Endothelial cell (in vitro differentiated cells): ENCODE results near the gene TECPR2. TPM values are rescaled to one million over a fixed set of nuclear protein-coding genes. Genes with fewer than 3 reads are reported as not detected.

Experiments used
- DNase-seq: peaks from one replicate; pipeline ENCODE4 v3.0.0; 2021; ENCODE audit warnings: low spot score
- H3K27ac Mint-ChIP-seq: one replicate; pipeline ENCODE4 v1.8.0; 2021; ENCODE audit warnings: mixed read lengths, inconsistent platforms; ENCODE audit not compliant: unreplicated experiment
- H3K27me3 Mint-ChIP-seq: one replicate; pipeline ENCODE4 v1.8.0; 2021; ENCODE audit warnings: mild to moderate bottlenecking, moderate library complexity, mixed read lengths, inconsistent platforms; ENCODE audit not compliant: unreplicated experiment
- H3K36me3 Mint-ChIP-seq: one replicate; pipeline ENCODE4 v1.8.0; 2021; ENCODE audit warnings: mild to moderate bottlenecking, low read depth, mixed read lengths, inconsistent platforms; ENCODE audit not compliant: unreplicated experiment
- H3K4me1 Mint-ChIP-seq: one replicate; pipeline ENCODE4 v1.8.0; 2021; ENCODE audit warnings: mild to moderate bottlenecking, mixed read lengths, inconsistent platforms; ENCODE audit not compliant: unreplicated experiment
- H3K4me3 Mint-ChIP-seq: one replicate; pipeline ENCODE4 v1.8.0; 2021; ENCODE audit warnings: mild to moderate bottlenecking, mixed read lengths, inconsistent platforms; ENCODE audit not compliant: unreplicated experiment
- H3K9me3 Mint-ChIP-seq: one replicate; pipeline ENCODE4 v1.8.0; 2021; ENCODE audit warnings: mixed read lengths, inconsistent platforms; ENCODE audit not compliant: unreplicated experiment
- total RNA-seq: library from RNA; stranded (reverse); fragmentation: NEBNext Ultra II Directional; extraction: Animal tissue kit (Norgen Biotek cat#: 25700); gene quantifications from one replicate; pipeline ENCODE4 v1.2.1, GENCODE V29; 2021; ENCODE audit not compliant: unreplicated experiment
- TF ChIP-seq, protein P1 (sequence below): fragments of 200-600 bp; sonication (generic); IDR thresholded peaks from one replicate; pipeline ENCODE4 v1.5.0; 2021; ENCODE audit warnings: antibody characterized with exemption; ENCODE audit not compliant: unreplicated experiment

Gene TECPR2
- total RNA-seq, 1 donor from 2014 or later: 28.9 TPM

DNA sequence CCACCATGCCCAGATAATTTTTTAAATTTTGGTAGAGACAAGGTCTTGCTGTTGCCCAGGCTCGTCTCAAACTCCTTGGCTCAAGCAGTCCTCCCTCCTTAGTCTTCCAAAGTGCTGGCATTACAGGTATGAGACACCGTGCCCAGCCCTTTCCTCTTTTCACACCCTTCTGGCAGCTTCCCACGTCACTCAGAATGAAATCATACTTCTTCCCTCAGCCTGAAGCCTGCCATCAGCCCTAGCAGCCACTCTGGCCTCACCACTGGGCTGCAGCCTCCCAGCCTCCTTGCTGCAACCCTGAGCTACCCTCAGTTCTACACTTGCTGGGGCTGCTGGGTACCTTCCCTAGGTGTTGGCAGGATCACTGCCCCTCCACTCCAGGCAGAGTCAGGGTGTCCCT lies 128.6 kb downstream of the TECPR2 start:
- Mint-ChIP-seq H3K9me3 (no peaks in the 10 kb centered on the region), H3K27ac (no peak overlapping the region), H3K4me3 (no peak overlapping the region), H3K27me3 (peaks cover 2% of the 10 kb centered on the region), H3K36me3 (no peaks in the 10 kb centered on the region), H3K4me1 (no peaks in the 10 kb centered on the region)
- TF ChIP-seq, protein P1, sequence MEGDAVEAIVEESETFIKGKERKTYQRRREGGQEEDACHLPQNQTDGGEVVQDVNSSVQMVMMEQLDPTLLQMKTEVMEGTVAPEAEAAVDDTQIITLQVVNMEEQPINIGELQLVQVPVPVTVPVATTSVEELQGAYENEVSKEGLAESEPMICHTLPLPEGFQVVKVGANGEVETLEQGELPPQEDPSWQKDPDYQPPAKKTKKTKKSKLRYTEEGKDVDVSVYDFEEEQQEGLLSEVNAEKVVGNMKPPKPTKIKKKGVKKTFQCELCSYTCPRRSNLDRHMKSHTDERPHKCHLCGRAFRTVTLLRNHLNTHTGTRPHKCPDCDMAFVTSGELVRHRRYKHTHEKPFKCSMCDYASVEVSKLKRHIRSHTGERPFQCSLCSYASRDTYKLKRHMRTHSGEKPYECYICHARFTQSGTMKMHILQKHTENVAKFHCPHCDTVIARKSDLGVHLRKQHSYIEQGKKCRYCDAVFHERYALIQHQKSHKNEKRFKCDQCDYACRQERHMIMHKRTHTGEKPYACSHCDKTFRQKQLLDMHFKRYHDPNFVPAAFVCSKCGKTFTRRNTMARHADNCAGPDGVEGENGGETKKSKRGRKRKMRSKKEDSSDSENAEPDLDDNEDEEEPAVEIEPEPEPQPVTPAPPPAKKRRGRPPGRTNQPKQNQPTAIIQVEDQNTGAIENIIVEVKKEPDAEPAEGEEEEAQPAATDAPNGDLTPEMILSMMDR: no peak
- DNase-seq: no peak

DNA sequence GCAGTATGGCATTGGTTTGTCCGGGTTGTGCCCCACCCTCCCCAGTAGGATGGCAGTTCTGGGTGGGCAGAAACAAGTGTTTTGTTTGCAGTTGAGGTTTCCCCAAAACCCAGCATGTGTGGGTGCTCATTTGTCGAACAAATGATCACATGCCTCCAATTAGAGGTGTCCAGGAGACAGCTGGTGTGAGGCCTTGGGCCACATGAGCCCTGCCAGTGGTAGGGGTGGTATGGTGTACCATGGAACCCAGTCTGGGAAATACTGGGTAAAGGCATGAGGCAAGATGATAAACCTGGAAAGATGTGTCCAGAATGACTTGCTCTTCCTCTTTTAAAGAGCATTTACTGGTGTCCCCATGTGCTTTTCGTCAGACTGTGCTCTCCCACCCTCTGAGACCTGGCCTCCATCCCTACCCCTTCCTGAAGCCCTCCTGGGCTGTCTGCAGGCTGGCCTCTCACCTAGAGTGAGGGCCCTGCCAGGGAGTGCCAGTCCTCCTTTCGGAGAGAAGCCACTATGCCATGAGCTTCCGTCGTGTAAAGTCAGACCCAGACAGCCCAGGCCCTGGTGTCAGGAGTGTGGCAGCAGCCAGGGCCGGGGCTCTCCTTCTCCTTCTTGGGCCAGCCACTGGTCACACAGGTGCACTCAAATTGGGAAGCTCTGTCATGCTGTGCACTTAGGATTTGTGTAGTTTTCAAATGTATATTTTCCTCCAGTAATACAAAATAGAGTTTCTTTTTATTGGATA lies 129.2 kb downstream of the TECPR2 start:
- Mint-ChIP-seq H3K4me1 (no peaks in the 10 kb centered on the region), H3K36me3 (no peaks in the 10 kb centered on the region), H3K4me3 (no peak overlapping the region), H3K27ac (no peak overlapping the region), H3K9me3 (no peaks in the 10 kb centered on the region), H3K27me3 (peaks cover 5% of the 10 kb centered on the region)
- TF ChIP-seq, protein P1: no peak
- DNase-seq: no peak

DNA sequence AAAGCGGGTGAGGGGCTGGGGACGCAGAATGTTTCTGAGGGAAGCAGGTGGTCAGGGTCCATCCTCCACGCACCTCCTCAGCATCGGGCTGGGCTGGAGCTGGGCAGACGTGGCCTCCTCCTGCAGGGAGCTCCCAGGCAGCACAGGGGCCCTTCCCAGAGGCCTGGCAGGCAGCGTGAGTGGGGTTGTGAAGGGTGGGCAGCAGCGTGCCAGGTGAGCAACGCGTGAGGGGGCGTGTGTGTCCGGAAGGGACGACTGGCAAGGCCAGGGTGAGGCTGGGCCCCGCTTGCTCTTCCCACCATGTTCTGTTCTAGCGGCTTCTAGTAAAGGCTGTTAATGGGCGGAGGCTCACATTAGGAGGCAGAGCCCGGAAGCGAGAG lies 129.8 kb downstream of the TECPR2 start:
- Mint-ChIP-seq H3K4me1 (no peaks in the 10 kb centered on the region), H3K27me3 (peaks cover 5% of the 10 kb centered on the region), H3K9me3 (no peaks in the 10 kb centered on the region), H3K27ac (no peak overlapping the region), H3K36me3 (no peaks in the 10 kb centered on the region), H3K4me3 (no peak overlapping the region)
- DNase-seq: no peak
- TF ChIP-seq, protein P1: no peak

DNA sequence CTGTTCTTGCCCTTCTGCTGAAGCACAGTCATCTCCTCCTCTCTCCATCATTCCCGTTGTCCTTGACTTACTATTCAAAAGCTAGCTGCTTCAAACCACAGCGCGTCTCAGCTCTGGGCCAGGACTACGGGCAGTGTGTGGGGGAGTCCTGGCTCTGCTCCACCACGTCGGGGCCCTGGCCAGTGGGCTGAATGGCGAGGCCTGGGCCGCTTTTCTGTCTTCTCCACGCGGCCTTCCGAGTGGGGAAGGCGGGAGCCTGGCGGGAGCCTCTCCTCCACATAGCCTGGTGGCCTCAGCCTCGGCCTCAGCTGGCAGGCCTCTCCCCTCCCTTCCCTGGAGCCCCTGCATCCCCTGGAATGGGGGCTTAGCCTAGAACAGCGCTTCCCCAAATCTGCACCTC lies 130.4 kb downstream of the TECPR2 start:
- Mint-ChIP-seq H3K4me1 (no peaks in the 10 kb centered on the region), H3K36me3 (no peaks in the 10 kb centered on the region), H3K27ac (no peak overlapping the region), H3K9me3 (no peaks in the 10 kb centered on the region), H3K27me3 (peaks cover 5% of the 10 kb centered on the region), H3K4me3 (no peak overlapping the region)
- TF ChIP-seq, protein P1: no peak
- no peak for DNase-seq

DNA sequence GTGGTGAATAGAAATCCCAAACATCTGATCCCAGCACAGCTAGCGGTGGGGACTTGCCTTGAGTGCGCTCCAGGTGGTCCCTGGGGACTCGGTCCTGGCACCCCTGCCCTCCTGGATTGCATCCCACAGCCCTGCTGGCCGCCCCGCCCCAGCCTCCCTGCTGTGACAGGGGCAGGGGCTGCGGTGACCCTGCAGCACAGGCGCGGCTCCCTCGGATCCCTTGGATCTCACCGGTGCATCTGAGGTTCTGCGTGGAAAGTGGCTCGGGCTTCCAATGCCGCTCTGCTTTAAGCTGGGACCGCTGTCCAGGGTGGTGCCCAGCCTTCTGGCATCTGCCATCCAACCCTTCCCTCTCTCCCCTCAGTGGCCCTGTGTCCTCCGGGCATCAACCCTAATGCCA lies 130.8 kb downstream of the TECPR2 start:
- no peak for DNase-seq
- H3K27ac Mint-ChIP-seq: no peak overlapping the region
- H3K36me3 Mint-ChIP-seq: peaks cover under 1% of the 10 kb centered on the region
- no peaks in the 10 kb centered on the region for H3K4me1 Mint-ChIP-seq
- H3K4me3 Mint-ChIP-seq: no peak overlapping the region
- TF ChIP-seq, protein P1: no peak
- peaks cover 5% of the 10 kb centered on the region for H3K27me3 Mint-ChIP-seq
- H3K9me3 Mint-ChIP-seq: no peaks in the 10 kb centered on the region
